Bone marrow (tissue), 2 donors: ENCODE data around the gene TH.

Experiments used
- DNase-seq, 2 donors: peaks; one replicate each; lab custom pipeline; 2025; lab: John Stamatoyannopoulos, UW

The TH gene

DNA sequence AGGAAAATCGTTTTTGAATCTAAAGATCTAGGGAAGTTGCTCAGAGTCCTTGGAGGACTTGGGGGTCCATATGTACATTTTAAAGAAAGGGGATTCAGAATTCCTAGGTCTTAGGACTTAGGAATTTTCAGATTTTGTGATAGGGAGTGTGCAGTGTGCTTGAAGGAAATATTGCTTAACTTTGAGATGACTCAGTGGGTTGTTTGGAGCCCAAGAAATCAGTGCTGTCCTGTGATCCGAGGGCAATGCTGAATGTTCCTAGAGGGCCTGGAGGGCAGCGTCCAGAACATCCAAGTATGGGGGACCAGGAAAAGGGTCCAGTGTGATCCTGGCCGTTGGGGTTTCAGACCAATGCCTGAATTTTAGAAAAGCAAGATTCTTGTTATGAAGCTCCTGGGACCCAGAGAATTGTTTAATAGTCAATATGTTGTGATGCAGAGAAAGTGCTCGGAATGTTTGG is 29.3 kb downstream of the TH start:
- no peak for DNase-seq

DNA sequence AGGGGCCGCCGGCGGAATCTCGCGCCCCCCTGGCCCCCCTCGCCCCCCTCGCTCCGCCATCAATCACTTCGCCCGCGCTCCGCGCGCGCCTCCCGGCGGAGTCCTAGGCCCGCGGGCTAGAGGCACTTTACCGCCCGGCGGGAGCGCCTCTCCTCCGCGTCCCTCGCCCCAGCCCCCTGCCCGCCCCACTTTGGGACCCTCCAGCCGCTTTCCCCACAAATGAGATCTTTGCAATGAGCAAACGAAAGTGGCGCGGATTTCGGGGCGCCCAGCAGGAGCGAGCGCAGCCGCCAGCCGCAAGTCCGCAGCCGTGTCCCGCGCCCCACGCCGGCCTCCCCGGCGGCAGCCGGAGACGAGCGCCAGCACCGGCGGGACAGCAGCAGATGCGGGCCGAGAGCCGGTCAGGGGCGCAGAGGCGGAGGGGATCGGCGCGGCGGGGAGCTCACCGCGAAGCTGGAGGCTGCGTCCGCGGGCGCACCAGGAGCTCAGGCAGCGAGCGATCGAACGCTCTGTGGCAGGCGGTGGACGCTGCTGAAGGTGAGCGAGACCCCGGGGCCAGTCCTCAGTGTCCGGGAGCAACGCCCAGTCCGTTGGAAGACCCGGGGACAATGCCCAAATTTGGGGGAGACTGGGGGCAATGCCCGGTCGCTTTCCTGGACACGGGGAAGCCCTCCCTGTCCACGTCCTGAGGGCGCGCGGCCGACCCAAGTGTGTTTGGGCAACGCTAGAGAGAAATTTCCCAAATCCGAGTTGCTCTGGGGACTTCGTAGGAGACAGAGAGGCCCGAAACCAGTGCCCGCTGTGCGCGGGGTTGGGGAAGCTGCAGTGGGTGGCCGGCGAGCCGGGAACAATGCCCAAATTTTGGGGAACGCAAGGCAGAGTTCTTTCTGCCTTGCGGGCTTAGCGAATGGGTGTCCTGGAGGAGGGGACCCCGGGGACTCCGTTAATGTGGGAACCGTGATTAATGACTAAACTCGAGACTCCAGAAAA is 30.9 kb downstream of the TH start:
- no peak for DNase-seq

DNA sequence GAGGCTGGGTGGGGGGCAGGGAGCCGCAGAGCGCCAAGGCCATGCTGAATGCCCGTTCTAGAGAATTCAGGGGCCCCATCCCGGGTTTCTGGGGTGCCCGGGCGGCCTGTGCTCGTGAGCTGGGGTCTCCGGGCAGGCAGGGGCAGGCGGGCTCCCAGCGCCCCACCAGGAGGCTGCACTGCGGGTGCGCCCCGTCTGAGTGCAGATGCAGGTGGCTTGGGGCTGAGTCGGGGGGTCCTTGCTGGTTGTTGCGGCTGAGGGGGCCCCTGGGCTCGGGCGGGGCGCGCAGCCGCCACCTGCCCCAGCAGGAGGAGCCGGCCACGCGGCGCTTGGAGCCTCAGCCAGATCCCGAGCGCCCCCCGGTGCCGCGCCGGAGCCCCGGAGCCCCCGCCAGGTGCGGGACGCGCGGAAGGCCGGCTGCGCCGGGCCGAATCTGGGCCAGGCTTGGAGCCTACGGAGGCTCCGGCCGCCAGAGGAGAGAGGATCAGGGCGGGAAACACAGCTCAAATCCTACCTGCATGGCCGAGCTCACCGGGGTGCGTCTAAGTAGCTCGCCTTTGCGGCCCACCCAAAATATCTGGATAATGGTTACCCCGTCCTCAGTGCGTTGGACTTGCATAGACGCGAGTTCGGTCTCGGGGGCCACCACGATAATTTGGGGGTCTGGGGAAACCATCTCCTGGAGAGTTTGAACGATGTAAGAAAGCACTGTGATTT is 31.8 kb downstream of the TH start:
- DNase-seq = no peak

DNA sequence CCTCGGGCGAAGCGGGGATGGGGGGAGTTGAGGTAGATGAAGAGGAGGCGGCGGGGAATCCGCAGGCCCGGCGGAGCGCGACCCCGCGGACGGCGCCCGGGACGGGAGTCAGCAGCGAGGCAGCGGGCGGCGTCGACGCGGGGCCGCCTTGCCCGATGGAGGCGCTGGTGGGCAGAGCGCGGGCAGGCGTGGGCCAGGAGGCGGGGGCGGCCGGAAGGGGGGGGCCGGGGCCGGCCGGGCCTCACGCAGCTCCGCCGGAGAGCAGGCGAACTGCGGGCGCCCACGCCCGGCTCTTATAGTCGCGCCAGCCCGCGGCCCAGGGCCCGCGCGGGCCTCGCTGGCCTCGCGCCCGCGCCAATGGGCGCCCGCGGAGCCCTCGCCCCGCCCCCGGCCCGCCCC is 32.5 kb downstream of the TH start, which contains the start of gene IGF2:
Gene IGF2, minus strand, starts transcription at position 267 of the 399 bp plus-strand sequence. CDS start 3,866 bp downstream, outside the sequence.
- no peak for DNase-seq

DNA sequence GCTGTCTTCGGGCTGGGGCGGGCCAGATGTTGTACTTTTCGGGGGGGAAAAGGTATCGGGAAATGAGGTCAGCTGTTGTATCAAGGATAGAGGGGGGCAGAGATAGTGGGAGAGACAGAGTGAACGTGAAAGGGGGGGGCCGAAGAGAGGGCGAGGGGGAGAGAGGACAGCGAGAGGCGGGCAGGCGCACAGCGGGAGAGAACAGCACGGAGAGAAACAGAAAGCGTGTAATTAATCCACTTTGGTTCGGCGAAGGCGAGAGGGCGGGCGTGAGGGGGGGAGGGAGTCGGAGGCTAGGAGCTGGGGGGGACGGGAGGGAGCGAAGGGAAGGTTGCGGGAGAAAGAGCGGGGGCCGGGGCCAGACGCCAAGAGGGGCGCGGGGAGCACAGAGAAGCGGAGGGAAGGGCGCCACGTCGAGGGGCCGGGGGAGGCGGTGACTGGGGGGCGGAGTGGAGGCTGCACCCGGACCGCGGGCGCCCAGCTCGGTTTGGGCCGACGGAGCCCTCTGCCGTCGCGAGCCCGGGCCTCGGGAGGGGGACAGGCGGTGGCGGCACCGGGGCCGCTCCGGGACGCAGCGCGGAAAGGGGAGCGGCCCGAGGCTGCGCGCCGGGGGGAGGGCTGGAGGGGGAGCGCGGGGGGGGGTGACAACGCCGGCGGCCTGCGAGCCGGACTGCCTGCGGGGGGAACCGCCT is 33.0 kb downstream of the TH start:
- no peak for DNase-seq

DNA sequence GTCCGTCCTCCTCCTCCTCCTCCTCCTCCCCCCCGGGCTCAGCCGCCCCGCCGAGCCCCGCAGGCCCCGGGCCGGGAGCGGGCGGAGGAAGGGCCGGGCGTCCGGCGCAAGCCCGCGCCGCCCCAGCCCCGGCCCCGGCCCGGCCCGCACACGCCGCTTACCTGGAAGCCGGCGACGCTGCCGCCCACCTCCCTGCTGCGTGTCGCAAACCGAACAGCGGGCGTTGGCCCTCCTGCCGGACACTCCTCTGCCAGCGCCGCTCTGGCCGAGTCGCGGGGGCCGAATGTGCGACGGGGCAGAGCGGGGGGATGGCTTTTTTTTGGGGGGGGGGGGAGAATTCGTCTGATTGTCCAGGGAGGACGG is 33.6 kb downstream of the TH start:
- no peak for DNase-seq

DNA sequence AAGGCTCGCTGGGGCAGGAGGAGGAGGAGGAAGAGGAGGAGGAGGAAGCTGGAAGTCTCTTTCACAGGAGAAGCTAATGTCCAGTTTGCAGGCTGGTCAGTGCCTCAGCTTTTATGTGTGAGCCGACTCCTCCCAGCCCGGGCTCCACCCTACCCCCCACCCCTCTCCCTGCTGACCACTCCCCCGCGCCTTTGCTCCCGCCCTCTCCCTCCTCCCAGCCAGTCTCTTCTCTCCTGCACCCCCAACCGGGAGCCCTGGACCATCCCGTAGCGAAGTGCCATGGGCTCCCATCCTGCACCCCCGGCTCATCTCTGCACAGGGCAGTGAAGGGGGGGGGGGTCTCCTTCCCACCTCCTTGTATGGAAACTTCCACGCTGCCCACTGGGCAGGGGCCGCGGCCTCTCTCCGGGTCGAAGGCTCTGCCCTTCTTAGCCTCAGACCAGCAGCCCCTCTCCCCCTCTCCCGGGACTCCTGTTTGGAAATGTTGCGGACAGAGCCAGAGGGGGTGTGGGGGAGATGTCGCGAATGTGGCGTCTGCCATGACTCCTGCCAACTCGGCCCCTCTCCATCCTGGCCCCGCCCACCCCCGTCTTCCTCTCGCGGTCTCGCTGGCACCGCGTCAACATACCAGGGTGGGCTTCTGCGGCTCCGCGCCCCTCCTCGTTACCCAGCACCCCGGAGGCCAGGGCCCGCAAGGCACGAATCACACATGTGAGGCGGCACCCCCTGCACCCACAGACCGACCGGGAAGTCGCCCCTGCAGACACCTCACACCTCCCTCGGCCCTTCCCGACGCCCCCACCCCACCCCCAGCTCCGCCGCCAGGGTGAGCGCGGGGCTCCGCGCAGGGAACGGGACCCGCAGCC is 34.2 kb downstream of the TH start:
- no peak for DNase-seq

DNA sequence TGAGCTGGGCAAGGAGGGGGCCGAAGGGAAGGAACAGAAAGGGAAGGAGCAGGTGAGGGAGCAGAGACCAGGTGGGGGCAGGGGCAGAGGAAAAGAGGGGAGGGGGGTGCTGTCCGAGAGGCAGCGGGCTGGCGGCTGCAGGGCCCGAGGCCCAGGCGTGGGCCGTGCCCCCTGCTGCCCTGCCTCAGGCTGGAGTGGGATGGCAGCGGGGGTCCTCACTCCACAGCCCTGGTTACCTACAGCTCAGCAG is 34.7 kb downstream of the TH start:
- DNase-seq = no peak

DNA sequence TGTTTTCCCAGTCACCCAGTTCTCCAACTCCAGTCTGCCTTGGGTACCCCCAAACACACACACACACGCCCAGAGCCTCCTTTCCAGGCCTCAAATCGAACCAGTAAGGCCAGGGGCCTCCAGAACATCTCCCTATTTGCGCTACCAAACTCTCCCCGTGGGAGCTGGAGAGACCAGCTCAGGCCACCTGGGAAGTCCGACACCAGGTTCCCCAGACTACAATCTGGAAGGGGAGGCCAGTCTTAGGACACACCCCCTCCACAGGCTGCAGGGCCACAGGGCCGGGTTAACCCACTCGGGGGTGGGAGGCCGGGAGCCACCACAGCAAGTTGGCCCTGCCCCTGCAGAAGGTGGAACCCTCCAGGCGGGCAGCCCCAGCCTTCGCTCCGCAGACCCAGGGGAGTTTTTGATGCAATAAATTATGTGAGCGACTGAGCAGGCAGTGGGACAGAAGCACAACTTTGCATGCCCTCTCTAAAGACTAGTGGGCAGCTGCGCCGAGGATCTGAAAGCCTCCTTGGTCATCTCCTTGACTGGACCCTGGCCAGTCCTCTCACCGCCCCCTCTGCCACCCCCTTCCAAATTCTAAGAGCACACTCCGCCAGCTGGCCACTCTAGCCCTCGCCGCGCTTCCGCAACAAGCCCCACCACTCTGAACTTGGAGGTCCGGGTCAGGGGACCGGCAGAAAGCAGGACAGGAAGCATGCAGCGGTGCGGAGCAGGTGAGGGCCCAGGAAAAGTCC is 35.2 kb downstream of the TH start:
- no peak for DNase-seq

DNA sequence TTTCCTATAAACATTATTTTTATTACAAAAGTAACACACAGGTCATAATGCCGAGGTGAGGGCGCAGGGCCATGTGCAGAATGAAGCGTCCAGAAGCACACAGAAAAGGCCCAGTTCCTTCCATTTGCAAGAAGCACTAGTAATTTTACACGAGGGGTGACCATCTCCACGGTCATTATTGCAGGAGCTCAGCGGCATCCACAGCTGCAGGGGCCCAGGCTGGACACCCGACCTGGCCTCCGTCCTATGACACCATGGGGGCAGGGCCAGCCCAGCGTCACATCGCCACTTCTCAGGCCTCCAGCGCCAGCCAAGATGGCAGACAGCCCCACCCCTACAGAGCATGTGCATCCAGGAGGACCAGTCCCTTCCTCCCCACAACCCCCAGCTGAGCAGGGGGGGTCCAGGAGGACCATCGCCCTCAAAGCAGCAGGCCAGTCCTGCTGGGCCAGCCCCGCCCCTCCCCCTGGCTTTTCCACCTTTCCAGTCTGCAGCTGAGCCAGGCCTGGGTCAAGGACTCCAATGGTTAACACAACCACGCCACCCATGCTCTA is 35.9 kb downstream of the TH start:
- no peak for DNase-seq

DNA sequence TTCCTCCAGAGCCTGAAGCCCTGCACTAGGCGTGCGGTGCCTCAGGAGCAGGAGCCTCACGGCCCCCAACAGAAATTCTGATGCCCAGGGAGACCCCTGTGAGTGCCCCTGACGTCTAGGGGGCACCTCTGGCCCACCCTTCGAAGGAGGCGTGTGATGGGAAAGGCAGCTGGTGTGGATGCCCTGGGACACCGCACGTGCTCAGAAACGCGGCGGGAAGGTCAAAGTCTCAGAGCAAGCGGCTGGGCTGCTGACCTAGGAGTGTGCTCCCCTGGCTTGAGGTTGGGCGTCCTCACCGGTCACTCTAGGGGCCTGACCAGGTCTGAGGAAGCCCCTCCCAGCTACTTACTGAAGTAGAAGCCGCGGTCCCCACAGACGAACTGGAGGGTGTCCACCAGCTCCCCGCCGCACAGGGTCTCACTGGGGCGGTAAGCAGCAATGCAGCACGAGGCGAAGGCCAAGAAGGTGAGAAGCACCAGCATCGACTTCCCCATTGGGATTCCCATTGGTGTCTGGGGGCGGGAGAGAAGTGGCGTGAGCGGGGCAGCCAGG is 36.5 kb downstream of the TH start:
- no peak for DNase-seq

DNA sequence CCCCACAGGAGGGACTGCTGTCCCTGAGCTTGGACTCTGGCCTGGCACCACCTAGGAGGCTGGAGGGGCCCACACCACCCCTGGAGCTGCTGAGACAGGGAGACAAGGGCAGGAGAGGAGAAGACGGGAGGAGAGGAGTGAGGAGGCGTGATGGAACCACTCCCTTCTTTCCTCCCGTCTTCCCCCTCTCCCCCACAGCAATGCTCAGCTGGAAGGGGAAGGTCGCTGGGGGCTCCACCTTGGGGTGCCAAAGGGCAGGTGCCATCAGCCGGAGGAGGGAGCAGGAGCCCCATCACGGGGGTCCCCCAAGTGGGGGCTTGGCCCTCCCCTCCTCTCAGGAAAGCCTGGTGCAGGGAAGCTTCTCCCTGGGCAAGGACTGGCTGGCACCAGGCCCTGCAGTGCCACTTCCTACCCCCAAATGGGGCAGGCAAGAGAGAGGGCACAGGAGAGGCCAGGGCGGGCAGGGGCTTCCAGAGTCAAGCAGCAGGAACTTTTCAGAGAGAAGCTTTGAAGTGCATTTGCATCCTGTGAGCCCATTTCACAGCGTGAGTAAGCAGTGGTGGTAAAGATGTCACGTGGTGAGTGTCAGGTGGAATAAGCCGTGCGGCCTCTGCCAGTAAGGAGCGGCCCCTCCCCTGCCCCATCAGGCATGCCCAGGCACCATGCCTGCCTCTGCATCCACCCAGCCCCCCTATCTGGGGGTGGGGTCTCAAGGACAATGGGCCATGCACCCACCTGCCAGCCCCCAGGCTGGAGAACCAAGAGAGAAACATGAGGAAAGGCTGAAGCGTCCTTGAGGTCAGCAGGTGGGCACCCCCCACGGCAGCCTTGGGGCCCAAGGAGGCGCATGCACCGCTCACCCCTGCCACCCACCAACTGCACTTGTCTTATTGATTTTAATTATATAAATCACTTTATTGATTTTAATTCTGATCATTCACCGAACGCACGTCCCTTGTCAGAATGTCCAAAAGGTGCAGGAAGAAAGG is 37.3 kb downstream of the TH start:
- DNase-seq = no peak

DNA sequence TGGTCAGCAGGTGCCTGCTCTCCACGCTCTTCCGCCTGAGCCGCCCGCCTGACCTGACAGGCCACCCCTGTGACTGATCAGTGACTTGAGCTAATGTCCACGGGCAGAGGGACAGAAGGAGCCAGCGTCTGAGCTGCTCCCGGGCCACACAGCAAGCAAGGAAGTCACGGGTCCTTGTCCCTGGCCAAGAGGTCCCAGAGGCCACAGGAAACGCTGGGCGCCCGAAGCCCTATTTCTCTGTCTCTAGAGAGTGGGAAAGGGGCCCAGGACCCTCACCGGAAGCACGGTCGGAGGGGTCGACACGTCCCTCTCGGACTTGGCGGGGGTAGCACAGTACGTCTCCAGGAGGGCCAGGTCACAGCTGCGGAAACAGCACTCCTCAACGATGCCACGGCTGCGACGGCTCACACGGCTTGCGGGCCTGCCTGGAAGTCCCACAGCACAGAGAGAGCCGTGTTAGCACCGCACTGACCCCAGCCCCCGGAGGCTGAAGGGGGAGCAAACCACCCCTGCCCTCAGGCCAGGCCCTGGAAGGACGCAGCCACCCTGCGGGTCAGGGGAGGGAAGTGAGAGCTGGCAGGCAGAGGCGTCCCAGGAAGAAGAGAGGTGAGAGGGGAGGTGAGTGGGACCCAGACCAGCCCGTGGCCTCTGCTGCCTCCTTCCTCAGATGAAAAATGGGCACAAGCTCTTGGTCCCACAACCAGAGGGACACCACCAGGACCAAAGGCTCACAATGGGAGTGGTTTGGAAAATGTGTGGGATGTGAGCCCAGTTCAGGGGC is 38.2 kb downstream of the TH start:
- no peak for DNase-seq

DNA sequence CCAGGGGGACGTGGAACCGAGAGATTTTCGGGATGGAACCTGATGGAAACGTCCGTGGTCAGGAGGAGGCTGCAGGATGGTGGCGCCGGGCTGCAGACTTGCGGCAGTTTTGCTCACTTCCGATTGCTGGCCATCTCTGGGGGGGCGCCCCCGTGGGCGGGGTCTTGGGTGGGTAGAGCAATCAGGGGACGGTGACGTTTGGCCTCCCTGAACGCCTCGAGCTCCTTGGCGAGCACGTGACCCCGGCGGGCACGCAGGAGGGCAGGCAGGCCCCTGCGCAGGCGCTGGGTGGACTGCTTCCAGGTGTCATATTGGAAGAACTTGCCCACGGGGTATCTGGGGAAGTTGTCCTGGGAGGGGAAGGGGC is 38.8 kb downstream of the TH start:
- DNase-seq = no peak

DNA sequence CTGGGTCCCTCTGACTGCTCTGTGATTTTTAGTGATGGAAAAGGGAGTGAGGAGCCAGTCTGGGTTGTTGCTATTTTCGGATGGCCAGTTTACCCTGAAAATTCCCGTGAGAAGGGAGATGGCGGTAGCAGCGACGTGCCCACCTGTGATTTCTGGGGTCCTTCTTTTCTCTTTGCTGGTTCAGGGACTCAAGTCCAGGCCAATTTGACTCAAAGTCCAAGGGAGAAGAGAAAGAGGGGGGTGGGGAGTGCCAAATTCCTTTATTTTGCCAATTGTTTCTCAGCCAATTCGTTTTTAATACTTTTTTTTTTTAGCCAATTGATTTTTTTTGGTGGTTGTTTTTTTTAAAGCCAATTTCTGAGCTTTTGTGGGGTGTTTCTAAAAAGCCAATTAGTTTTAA is 39.4 kb downstream of the TH start:
- DNase-seq = no peak

DNA sequence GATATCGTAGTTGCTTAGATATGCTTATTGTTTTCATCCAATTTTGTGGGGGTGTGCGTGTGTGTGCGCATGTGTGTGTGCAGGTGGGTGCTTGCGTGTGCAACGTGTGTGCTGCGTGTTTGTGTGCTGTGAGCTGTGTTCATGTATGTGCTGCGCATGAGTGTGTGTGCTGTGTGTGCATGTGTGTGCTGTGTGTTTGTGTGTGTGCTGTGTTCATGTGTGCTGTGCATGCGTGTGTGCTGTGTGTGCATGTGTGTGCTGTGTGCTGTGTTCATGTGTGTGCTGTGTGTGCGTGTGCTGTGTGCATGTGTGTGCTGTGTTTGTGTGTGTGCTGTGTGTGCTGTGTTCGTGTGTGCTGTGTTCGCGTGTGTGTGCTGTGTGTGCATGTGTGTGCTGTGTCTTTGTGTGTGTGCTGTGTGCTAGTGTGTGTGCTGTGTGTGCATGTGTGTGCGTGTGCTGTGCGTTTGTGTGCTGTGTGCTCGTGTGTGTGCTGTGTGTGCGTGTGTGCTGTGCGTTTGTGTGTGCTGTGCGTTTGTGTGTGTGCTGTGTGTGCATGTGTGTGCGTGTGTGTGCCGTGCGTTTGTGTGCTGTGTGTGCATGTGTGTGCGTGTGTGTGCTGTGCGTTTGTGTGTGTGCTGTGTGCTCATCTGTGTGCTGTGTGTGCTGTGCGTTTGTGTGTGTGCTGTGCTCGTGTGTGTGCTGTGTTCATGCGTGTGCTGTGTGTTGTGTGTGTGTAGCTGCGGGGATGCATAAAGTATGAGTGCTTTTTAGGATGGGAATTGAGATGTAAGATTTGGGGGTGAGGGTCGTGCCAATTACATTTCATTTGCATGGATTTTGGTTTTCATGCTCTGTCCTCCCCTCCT is 40.0 kb downstream of the TH start:
- no peak for DNase-seq

DNA sequence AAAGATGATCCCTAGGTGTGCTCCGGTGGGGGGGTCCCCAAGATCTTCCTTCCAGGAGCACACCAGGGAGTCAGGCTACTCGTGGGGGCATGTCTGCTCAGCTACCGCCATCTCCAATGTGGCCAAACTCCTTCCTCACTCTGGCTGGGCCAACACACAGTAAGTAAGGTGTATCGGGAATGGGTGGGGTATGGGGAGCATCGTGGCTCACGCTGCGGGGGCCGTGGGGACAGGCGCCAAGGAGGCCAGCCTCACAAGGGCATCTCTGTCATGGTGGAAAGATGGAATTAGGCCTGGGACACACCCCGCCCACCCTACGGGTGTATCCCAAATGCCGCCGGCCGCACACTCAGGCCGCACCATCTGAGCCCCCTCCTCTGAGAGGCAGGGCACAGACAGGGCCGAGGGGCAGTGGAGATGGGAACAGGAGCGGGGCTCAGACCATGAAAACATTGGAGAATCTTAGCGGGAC is 40.7 kb downstream of the TH start:
- no peak for DNase-seq
